WTC11 (cell line): Measurements from ENCODE around the gene CAMKK2. TPM values are rescaled to one million over a fixed set of nuclear protein-coding genes. Genes with fewer than 3 reads are reported as not detected.

ENCODE experiments used
- ATAC-seq: fragments of 200-7000 bp; cut with Tn5 transposase; 2 replicates; pipeline ENCODE4 v1.10.0; 2021; ENCODE audit warnings: mild to moderate bottlenecking, moderate library complexity
- CTCF ChIA-PET: fragments of 300-600 bp; sonication (Branson Sonifier 250); formaldehyde crosslinking; loops from one replicate; lab custom pipeline; 2021; ENCODE audit warnings: antibody characterized with exemption; lab: Charles Lee
- POLR2A ChIA-PET: fragments of 350-600 bp; sonication (Branson Sonifier 250); formaldehyde crosslinking; loops from one replicate; lab custom pipeline; 2021; ENCODE audit warnings: antibody characterized with exemption; lab: Charles Lee
- DNase-seq: peaks from one replicate; pipeline ENCODE4 v3.0.0; 2021; ENCODE audit warnings: low spot score
- H3K27ac Mint-ChIP-seq: 2 replicates; pipeline ENCODE4 v1.8.0; 2021; ENCODE audit warnings: mixed read lengths
- H3K27me3 Mint-ChIP-seq: 2 replicates; pipeline ENCODE4 v1.8.0; 2021; ENCODE audit warnings: low read depth, mild to moderate bottlenecking, moderate library complexity, mixed read lengths
- H3K36me3 Mint-ChIP-seq: 2 replicates; pipeline ENCODE4 v1.8.0; 2021; ENCODE audit warnings: mixed read lengths
- H3K4me1 Mint-ChIP-seq: 2 replicates; pipeline ENCODE4 v1.8.0; 2022; ENCODE audit warnings: mixed read lengths
- H3K4me3 Mint-ChIP-seq: 2 replicates; pipeline ENCODE4 v1.8.0; 2021; ENCODE audit warnings: mild to moderate bottlenecking, moderate library complexity, mixed read lengths
- H3K9me3 Mint-ChIP-seq: 2 replicates; pipeline ENCODE4 v1.8.0; 2021; ENCODE audit warnings: mixed read lengths
- AFF4 ChIP-seq: sonication (generic); formaldehyde crosslinking; IDR thresholded peaks from 2 replicates; pipeline ENCODE4 v1.8.1; 2023; ENCODE audit warnings: mild to moderate bottlenecking, missing genetic modification reagents, borderline replicate concordance
- AR ChIP-seq: fragments of 250-450 bp; sonication (Bioruptor Pico); IDR thresholded peaks from 2 replicates; pipeline ENCODE4 v1.9.0; 2021; ENCODE audit warnings: mild to moderate bottlenecking
- ATF1 ChIP-seq: sonication (generic); formaldehyde crosslinking; IDR thresholded peaks from 2 replicates; pipeline ENCODE4 v1.8.1; 2023; ENCODE audit warnings: mild to moderate bottlenecking, moderate library complexity, missing genetic modification reagents
- E2F1 ChIP-seq: sonication (generic); formaldehyde crosslinking; IDR thresholded peaks from 2 replicates; pipeline ENCODE4 v1.8.0; 2022; ENCODE audit warnings: mild to moderate bottlenecking, missing genetic modification reagents
- E2F5 ChIP-seq: sonication (generic); formaldehyde crosslinking; IDR thresholded peaks from 2 replicates; pipeline ENCODE4 v1.8.1; 2022; ENCODE audit warnings: mild to moderate bottlenecking, moderate library complexity, missing genetic modification reagents
- FOXP4 ChIP-seq: sonication (generic); formaldehyde crosslinking; IDR thresholded peaks from 2 replicates; pipeline ENCODE4 v1.8.0; 2022; ENCODE audit warnings: mild to moderate bottlenecking, missing genetic modification reagents
- IRF2 ChIP-seq: sonication (generic); formaldehyde crosslinking; IDR thresholded peaks from 2 replicates; pipeline ENCODE4 v1.8.0; 2022; ENCODE audit warnings: low read depth, missing genetic modification reagents, borderline replicate concordance
- JAZF1 ChIP-seq: fragments of 250-450 bp; sonication (Bioruptor Pico); IDR thresholded peaks from 2 replicates; pipeline ENCODE4 v1.9.0; 2021; ENCODE audit warnings: moderate library complexity, mild to moderate bottlenecking, inconsistent platforms
- JUN ChIP-seq: sonication (generic); formaldehyde crosslinking; IDR thresholded peaks from 2 replicates; pipeline ENCODE4 v1.8.0; 2023; ENCODE audit warnings: mild to moderate bottlenecking, missing genetic modification reagents
- PREB ChIP-seq: sonication (generic); formaldehyde crosslinking; IDR thresholded peaks from 2 replicates; pipeline ENCODE4 v1.8.1; 2022; ENCODE audit warnings: mild to moderate bottlenecking, missing genetic modification reagents, moderate library complexity, borderline replicate concordance
- RELA ChIP-seq: sonication (generic); formaldehyde crosslinking; IDR thresholded peaks from 2 replicates; pipeline ENCODE4 v1.8.1; 2022; ENCODE audit warnings: missing genetic modification reagents, mild to moderate bottlenecking, borderline replicate concordance
- SMAD4 ChIP-seq: sonication (generic); formaldehyde crosslinking; IDR thresholded peaks from 2 replicates; pipeline ENCODE4 v1.8.0; 2022; ENCODE audit warnings: mild to moderate bottlenecking, missing genetic modification reagents
- SP1 ChIP-seq: sonication (generic); formaldehyde crosslinking; conservative IDR thresholded peaks from 2 replicates; pipeline ENCODE4 v1.8.1; 2022; ENCODE audit warnings: missing genetic modification reagents
- ZNF138 ChIP-seq: sonication (generic); formaldehyde crosslinking; conservative IDR thresholded peaks from 2 replicates; pipeline ENCODE4 v1.8.1; 2022; ENCODE audit warnings: mild to moderate bottlenecking, moderate library complexity, missing genetic modification reagents
- ZNF317 ChIP-seq: sonication (generic); formaldehyde crosslinking; IDR thresholded peaks from 2 replicates; pipeline ENCODE4 v1.8.1; 2023; ENCODE audit warnings: low read depth, mild to moderate bottlenecking, moderate library complexity, missing genetic modification reagents, borderline replicate concordance
- ZNF671 ChIP-seq: fragments of 250-450 bp; sonication (Bioruptor Pico); IDR thresholded peaks from 2 replicates; pipeline ENCODE4 v1.8.0; 2021; ENCODE audit warnings: mild to moderate bottlenecking
- total RNA-seq: library from RNA; stranded (reverse); gene quantifications from 3 replicates; pipeline ENCODE4 v1.2.3, GENCODE V29; 2021
- TF ChIP-seq, protein P1 (sequence below): sonication (generic); formaldehyde crosslinking; IDR thresholded peaks from 2 replicates; pipeline ENCODE4 v1.8.0; 2022; ENCODE audit warnings: mild to moderate bottlenecking, missing genetic modification reagents

Gene CAMKK2
- total RNA-seq, 1 experiment from 2014 or later, result 36.5 TPM

GRCh38 chr12:121239351-121240061 is 57.0 kb downstream of the CAMKK2 start (continued):
- no peak for TF ChIP-seq AFF4 (CRISPR knock-in tag)
- TF ChIP-seq, protein P1, sequence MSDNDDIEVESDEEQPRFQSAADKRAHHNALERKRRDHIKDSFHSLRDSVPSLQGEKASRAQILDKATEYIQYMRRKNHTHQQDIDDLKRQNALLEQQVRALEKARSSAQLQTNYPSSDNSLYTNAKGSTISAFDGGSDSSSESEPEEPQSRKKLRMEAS (CRISPR knock-in tag), result no peak

DNA sequence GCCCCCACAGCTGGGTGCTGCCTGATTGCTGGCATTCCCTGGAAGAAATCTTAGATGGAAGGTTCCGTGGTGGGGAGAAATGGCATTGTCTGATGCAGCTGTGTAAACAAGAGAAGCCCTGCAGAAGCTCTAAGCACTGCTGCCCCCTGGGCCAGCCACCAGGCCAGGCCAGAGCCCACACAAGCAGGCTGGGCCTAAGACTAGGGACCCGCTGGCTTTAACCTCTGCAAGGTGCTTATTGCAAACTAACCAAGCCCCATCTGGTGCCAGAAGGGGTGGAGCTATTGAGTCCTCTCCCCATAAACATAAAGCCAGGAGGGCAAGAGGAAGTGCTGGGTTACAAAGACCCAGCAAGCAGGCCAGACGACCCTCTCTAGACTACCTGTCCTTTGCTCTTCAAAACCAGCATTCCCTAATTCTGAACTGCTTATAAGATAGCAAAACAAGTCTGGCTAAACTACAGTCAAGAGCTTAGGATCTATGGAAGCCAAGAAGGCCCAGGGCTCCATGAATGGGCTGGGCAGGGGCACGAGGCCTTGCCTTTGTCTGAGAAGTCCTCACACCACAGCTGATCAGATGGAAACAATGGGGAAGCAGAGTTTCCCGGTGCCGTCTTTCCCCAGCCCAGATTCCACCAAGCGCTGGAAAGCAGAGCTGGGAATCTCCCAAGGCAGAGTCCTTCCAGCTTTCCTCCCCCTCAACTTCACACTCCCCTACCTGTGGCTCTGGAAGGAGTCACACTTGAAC is 57.7 kb downstream of the CAMKK2 start:
- no peak overlapping the region for H3K4me3 Mint-ChIP-seq
- TF ChIP-seq ZNF317 (CRISPR knock-in tag) (no peak), SMAD4 (CRISPR knock-in tag) (no peak), FOXP4 (CRISPR knock-in tag) (no peak), ZNF671 (CRISPR knock-in tag) (no peak)
- ChIA-PET POLR2A (interaction anchor here (1.5 kb wide), 1 partner anchor 162 kb away, joined by 4 read pairs; no protein-coding TSS in a partner anchor), CTCF (interaction anchor here (0.5 to 2.0 kb wide), 16 partner anchors 8 to 573 kb away, joined by 3 to 9 read pairs (median 4); partner anchors contain the start of gene CAMKK2)
- ATAC-seq, result peak; percentile 78
- peak; percentile 53 for DNase-seq
- H3K27ac Mint-ChIP-seq, result peak overlapping the region; percentile 92
- peaks cover 17% of the 10 kb centered on the region for H3K36me3 Mint-ChIP-seq
- H3K4me1 Mint-ChIP-seq, result peaks cover 39% of the 10 kb centered on the region
- H3K9me3 Mint-ChIP-seq, result no peaks in the 10 kb centered on the region
- H3K27me3 Mint-ChIP-seq, result no peaks in the 10 kb centered on the region

DNA sequence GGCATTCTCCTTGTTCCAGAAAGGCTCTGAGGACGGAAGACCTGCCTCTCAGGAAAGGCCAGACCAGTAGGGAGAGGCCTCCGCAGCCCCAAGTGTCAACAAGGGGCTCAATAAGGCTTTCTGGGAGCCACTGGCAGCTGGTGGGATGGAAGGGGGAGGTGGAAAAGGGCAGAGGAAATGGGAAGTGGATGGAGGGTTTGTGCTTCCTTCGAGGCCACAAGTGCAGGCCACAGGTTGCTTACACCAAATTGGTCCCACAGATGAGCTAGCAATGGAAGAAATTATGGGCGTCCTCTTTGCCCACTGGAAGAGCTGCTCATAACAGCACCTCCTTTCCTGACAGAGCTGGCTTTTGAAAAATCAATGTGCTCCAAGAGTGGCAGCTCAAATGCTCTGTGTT is 58.4 kb downstream of the CAMKK2 start:
- no peak overlapping the region for H3K4me3 Mint-ChIP-seq
- CTCF ChIA-PET, result interaction anchor here (0.5 to 2.0 kb wide), 12 partner anchors 7 to 572 kb away, joined by 3 to 9 read pairs (median 4); no protein-coding TSS in a partner anchor
- TF ChIP-seq RELA (CRISPR knock-in tag) (no peak), JUN (no peak), AR (CRISPR knock-in tag) (no peak), IRF2 (CRISPR knock-in tag) (no peak), JAZF1 (no peak), ATF1 (CRISPR knock-in tag) (no peak), ZNF138 (CRISPR knock-in tag) (no peak), PREB (CRISPR knock-in tag) (no peak), SP1 (CRISPR knock-in tag) (no peak), E2F5 (CRISPR knock-in tag) (no peak), E2F1 (CRISPR knock-in tag) (no peak)

More for the DNA sequence above, 58.4 kb downstream of the CAMKK2 start:
- peaks cover 11% of the 10 kb centered on the region for H3K36me3 Mint-ChIP-seq
- POLR2A ChIA-PET, result interaction anchor here (1.5 kb wide), 1 partner anchor 163 kb away, joined by 4 read pairs; no protein-coding TSS in a partner anchor
- ATAC-seq (no peak), DNase-seq (no peak)
- H3K27ac Mint-ChIP-seq, result peak overlapping the region; percentile 83
- peaks cover 39% of the 10 kb centered on the region for H3K4me1 Mint-ChIP-seq
- no peaks in the 10 kb centered on the region for H3K27me3 Mint-ChIP-seq
- no peaks in the 10 kb centered on the region for H3K9me3 Mint-ChIP-seq
